CD4-positive, alpha-beta T cell treated with Interleukin-17A for 1 hour (primary cell): Measurements from ENCODE around the gene RAC2.
A peak's percentile ranks its signal among the peaks of the same experiment; 100 is the strongest.

Experiments
- DNase-seq: peaks from one replicate; pipeline ENCODE4 v3.0.0-alpha.2; 2020

Gene RAC2

DNA sequence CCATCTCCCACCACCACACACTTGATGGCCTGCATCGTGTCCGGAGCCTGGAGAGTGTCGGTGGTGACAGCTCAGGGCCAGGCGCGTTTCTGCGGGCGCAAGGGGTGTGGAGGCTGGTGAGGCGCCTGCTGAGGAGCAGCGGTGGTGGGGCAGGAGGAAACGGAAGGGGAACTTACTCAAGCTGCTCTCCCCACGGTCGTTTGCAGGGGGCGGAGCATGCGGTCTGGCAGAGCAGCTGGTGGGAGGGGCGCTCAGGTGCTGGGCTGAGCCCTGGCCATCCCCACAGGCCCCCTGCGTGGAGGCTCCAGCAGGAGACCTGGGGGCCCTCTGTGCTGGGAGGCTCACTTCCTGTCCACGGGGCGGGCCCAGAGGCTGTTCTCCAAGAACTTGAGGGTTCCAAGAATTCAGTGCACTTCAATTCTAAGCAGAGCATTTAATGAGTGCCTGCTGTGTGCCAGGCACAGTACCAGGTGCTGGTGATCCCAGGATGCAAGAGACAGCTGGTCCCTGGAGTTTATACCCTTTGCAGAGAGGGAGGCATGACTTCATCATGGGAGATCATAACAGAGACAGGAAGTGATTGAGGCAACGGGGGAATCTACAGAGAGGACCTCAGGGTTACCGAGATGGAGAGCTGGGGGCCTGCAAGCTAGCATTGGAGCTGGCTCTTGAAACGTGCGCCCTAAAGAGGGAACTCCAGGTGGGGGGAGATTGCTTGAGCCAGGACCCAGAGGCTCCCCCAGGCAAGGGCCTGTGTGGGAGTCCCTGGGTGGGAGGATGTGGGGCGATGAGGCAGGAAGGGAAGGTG is at the start of gene RAC2:
RAC2 (minus strand) TSS at position 156 of the 808 bp plus-strand sequence; CDS start at position 35, 121 bp downstream.
- peak; percentile 90 for DNase-seq

DNA sequence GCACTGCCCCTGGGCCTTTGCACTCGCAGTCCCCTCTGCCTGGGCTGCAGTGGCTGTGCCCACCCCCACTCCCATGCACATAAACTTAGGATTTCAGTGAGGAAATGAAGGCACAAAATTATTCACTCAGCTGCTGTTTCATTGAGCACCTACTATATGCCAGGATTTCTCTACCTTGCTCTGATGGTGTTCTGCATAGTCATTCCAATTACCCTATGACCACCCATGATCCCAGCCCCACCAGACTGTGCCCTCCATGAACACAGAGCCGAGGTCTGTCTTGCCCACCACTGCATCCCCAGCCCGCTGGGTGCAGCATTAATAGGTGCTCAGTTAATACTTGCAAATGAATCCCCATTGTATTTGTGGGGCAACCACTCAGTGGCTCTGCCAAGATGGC is 49.1 kb upstream of the RAC2 start:
- DNase-seq = no peak

DNA sequence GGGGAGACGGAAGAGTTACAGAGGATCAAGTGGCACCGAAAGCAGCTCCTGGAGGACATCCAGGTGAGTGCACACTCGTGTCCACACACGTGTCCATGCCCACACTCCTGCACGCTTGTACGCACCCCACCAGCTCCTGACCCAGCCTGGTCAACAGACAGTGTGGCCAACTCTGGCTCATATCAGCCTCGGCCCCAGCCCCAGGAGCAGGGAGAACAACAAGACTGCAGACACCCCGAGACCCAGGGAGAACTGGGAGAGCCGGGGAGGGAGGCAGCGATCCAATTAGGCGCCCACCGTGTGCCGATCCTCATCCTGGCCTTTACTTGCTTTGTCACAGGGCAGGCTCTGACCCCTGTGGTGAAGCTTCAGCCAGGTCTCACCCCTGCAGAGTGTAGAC is 48.6 kb upstream of the RAC2 start:
- DNase-seq = no peak

DNA sequence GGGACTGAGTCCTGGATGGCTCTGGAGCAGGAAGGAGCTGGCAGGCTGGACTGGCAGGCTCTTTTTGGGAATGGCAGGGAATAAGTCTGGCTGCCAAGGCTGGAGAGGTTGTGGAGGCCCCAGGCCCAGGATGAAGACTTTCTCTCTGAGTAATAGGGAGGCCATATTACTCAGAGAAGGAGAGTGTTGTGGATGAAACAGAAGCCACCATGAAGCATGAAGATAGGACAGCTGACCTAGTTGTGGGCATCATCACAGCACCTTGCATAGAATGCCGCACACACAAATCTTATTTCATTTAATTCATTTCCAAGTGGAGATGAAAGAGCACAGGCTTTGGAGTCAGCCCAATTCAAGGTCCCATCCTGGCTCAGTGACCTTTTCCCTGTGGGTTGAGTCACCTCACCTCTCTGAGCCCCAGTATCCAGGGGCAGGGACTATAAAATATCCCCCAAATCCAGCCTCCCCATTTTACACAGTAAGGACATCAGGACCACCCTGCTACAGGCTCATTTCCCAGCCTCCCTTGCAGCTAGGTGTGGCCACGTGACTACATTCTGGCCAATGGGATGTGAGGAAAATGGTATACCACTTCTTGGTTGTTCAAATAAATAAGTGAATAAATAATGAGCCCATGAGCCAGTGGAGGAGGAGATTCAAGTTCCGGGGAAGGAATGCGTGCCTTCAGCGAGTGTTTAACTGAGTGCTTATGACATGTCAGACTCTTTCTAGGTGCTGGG is 47.7 kb upstream of the RAC2 start:
- DNase-seq = no peak

DNA sequence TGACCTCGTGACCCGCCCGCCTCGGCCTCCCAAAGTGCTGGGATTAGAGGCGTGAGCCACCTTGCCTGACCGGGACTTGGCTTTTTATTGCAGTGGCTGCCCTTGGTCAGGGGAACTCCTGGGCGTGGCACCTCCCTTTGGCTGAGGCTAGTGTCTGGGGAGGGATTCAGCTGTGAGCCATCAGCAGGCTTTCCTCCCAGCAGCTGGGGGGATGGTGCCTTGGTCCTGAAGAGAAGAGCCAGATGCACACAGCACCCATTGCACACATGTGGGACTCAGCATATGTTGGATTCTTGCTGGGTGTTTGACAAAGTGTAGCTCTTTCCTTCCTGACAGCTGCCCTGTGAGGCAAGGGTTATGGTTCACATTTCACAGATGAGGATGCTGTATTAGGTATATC is 46.7 kb upstream of the RAC2 start:
- no peak for DNase-seq

DNA sequence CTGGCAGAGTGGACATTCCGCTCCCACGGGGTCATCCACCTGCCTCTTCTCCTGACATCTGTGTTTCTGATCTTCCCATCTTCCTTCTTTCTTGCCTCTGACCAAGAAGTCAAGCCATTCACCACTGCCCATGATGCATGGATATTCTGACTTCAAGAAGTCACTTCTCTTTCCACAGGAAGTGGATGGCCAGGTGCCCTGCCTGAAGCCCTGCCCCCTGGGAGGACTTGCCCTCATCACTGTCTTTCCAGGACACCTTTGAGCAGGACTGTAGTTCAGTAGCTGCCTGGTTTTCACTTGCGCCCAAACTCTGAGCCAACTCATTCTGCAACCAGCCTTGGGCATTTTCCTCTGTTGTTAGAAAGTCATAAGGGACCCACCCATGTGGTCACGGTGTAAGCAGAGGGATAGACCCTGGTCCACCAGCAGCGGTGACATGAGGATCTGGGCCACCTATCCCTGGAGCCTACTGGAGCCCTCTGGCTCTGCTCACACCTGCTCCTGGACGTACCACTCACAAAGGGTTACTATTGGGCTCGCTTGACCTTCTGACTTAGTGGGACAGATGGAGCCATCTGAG is 45.2 kb upstream of the RAC2 start:
- no peak for DNase-seq

DNA sequence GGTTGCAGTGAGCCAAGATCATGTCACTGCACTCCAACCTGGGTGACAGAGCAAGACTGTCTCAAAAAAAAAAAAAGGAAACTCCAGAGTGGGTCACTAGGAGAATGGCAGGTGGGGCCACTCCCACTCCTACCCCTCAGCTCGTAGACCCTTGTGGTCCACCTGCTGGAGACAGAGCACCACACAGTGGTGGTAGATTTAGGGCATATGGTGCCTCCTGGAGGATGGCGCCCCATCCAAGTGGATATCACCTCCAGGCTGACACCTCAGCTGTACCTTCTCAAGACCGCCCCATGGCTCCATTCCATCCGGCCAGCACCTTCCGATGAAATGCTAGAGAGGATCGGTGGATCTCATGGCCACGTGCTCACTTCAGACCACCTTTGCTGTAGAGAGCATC is 44.5 kb upstream of the RAC2 start:
- DNase-seq = no peak

DNA sequence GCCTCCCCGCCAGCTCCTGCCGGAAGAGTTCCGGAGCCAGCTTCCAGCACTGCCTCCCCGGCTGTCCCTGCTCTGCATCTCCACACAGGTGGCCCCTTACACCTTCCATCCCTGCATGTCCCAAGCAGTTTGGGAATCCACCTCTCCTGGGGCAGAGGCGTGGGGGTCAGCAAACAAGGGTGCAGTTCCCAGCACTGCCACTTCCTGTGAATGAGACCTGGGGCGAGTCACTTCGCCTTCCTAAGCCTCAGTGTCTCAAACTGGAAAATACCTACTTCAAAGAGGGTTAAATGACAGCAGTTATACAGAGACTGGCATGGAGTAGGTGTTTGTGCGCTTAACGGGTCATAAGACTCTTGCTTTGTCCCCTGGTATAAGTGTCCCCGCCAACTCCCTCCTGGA is 43.5 kb upstream of the RAC2 start:
- no peak for DNase-seq

DNA sequence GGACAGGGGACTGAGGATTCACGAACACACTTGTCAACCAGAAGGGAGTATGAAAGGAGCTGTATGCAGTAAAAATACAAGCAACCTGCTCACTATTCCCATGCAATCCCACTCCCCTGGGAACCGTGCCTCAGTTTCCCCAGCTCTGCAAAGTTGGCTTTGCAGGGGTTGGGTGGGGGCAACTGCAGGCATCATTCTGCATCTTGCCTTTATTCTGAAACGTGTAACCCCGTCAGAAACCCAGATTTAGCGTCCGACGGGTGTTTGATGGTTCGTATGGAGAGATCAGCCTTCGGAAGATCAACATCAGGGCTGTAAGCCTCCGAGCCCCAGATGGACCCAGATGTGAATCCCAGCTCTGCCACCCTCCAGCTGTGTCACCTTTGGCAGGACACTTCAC is 41.9 kb upstream of the RAC2 start:
- DNase-seq = no peak

DNA sequence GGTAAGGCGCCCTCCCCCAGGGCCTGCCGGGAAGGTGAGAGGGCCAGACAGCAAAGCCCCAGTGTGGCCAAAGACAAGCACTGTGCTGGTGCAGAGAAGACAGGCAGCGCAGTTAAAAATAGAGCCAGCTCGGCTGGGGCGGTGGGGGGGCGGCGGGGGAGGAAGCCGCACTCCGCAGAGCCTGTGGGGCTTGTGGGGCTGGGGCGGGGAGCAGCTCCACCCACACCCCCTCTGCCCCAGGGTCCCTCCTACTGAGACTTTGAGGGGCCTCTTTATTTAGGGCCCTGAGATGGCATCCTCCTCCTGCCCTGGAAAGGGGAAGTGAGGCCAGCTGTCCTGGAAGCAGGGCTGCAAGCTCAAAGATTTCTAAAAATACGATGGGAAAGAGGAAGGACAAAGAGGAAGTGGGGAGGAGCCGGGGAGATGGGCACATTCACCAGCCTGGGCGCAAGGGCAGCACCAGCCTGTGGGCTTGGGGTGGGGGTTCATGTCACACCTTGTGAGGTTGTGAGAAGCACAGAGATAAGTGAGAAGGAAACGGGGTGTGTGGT is 40.8 kb upstream of the RAC2 start:
- DNase-seq = peak; percentile 69

DNA sequence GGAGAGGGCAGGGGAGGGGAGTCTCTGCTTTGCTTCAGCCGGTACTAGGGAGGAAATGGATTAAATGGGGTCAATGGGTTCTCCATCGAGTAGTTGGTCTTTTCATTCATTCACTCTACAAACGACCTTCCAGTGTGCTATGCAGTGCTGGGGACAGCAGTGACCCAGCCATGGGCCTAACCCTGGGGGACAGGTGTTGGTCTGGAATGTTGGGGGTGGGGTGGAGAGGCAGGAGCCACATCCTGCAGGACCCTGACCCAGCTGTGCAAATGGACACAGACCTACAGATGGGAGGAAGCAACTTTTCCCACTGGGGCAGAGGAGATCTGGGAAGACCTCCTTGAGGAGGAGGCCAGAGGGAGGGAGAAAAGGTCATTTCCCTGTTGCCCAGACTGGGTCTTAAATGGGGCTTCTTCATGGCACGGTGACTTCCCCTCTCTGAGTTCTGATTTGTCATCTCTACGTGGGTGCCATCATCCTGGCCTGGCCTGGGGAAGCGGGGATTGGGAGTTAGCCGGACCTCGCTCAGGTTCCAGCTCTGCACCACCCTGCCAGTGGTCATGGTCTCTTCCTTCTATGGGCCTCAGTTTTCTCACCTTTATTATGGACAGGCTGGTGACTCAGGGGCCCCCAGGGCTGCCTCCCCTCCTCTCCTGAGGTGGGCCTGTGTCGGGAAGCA is 40.2 kb upstream of the RAC2 start:
- no peak for DNase-seq

DNA sequence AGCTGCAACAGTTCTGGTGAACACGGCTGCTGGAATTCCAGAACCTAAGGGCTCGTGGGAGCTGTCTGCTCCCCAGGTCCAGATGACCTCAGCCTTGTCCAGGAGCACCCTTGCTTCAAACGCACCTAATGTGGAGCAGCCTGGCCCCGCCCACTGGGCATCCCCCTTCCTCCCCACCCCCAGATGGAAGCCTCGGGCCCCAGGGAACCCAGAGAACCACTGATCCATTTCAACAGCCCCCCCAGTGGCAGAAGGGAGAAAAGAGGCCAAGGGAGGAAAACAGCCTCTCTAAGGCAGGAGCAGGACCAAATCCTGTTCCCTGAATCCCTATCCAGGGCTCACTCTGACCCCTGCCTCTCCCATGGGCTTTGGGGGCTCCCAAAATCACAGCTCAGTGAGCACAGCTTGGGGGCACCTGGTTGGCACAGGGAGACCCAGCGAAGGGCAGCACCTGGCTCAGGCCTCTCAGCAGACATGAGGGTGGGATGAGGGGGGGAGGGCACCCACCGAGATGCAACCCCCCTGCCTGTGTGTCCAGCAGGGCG is 39.4 kb upstream of the RAC2 start:
- peak; percentile 66 for DNase-seq

DNA sequence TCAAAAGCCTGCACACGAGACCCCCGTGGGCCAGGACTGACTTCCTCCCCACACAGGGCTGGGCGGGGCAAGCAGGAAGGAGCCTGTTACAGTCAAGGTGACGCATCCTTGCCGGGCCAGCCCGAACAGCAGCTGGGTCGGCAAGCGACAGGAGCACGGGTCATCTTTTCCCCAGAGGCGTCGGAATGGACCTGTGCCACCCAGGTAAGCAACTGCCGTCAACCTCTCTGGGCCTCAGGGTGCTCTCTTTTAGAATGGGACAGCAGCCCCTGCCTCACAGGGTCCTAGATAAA is 38.3 kb upstream of the RAC2 start, which contains the start of gene CYTH4:
CYTH4 (plus strand) TSS at position 124 of the 293 bp plus-strand sequence; CDS start at position 186, 62 bp downstream.
- DNase-seq = peak; percentile 73

DNA sequence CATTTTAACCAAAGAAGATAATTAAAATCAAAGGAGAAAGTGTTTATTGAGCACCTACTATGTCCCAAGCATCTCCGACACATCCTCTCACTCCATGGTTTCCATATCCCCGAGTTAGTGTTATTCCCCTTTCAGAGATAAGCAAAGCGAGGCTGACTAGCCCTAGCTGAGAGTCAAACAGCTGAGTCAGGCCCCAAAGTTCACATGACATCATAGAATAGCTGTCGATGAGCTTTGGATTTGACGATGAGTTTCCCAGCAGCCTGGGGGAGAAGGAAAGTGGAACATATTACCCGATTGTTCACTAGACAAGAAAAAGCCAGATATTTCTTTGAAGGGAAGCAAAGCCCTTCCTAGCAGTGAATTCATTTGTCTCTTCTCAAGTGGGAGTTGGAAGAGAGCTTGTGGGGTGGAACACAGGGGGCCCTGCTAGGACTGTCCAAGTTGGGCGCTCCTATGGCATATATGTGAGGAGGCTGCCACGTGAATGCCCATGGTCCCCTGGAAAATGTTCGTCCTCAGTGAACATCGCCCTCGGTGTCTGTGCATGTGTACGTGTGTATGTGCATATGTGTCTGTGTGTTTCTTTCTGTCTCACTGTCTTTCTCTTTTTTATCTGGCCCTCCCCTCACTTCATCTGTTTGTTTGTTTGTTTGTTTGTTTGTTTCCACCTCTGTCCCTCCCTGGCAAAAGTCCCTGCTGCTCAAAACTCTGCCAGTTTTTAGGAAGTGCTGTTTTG is 37.7 kb upstream of the RAC2 start:
- DNase-seq = no peak

DNA sequence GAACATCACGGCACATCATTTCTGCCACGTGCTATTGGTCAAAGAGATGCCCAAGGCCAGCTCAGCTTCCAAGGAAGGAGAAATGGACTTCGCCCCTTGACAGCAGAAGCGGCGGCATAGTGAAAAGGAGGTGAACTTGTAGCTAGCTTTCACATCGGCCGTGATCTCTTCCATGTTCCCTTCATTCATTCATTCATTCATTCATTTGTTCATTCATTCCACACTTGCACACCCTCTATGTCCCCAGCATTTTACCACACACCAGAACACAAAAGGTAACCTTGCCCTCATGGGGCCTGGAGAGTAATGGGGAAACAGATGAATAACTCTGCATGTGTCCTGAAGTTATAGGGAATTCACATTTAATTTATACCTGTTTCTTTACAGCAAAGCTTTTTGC is 37.1 kb upstream of the RAC2 start:
- no peak for DNase-seq

DNA sequence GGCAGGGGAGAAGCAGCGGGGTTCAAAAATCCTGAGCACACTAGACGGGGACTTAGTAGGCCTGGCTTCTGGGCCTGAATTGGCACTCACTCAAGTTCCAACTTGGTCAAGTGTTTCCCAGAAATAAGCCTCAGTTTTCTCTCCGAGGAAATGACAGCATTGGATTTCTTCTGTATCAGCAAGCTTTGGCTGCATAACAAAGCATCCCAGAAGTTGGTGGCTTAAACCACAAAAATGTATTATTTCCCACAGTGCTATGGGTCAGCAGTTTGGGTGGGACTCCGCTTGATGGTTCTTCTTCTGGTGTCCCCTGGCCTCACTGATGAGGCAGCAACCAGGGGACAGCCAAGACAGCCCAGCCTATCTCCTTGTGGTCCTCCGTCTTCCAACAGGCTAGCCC is 36.6 kb upstream of the RAC2 start:
- DNase-seq = no peak

DNA sequence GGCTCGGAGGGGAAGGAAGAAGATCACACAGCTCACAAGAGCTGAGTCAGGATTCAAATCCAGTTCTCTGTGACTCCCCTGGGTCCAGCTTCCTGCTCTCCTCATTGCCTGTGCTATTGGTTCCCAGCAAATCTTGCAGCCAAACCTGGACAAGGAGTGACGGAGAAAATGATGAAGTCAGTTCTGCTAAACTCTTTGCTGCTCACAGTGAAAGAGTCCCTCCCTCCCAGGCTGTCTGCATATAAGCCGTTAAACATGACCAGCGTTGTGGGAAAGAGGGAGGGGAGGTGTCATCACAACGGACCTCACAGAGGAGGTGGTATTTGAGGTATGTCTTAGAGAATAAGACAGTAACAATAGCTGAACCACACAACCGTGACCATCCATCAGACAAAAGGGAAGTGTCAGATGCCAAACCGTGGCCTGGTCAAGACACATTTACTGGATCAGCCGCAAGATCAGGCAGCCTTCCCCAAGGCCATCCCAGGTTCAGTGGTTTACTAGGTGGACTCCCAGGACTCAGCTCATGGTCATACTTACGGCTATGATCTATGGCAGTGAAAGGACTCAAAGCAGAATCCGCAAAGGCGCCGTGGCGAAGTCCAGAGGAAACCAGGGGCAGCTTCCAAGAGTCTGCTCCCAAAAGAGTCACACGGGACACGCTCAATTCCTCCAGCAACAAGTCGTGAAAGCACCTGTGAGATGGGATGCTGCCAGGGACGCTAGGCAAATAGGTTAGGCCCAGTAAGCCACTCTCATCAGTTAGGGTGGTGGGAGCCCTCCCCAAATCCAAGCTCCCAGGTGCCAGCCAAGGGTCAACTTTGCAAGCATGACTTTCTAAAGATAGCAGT is 35.5 kb upstream of the RAC2 start:
- DNase-seq = peak; percentile 31

DNA sequence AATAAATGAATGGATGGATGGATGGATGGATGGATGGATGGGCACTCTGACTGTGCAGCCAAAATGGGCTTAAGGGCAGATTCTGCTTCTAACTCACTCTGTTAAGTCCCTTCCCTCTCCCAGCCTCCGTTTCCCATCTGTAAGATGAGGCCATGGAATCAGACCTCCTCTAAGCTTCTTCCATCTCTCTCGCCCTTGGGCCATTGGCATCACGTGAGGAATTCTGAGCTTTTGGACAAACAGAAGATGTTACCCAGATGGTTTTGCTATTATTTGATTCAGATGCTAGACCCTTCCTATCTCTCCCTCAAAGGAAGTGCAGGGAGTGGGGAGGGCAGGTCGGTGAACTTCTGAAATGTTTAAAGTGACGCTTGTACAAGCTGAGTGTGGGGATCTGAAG is 34.2 kb upstream of the RAC2 start:
- DNase-seq = no peak

DNA sequence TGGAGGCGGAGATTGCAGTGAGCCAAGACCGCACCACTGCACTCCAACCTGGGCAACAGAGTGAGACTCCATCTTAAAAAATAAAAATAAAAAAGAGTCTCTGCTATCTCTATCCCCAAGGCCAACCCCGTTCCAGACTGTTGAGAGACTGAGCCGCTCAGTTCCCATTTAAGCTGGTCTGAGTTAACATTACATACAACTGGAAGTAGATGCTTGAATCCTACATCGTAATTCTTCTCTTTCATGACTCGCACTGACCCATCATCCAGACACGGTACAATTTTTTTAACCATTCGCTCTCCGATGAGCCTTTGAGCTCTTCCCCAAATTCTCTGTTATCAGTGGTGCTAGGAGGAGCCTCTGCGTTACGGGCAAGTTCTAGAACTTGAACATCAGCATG is 33.3 kb upstream of the RAC2 start:
- DNase-seq = no peak

DNA sequence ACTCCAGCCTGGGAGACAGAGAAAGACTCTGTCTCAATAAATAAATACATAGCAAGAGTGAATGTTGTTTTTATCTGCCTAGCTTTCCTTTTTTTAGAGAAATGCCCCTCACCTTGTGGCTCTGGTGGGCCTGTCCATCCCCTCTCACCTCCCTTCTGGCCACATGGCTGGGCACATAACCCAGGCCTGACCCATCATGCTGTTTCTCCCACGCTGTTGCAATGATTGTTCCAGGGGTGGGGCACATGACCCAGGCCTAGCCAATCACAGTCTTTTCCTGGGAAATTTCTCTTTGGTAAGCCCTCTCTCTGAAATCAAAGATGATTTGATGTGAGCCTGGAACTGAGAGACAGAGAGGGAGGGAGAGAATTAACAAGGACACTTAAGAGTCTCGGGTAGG is 32.7 kb upstream of the RAC2 start:
- DNase-seq = no peak

DNA sequence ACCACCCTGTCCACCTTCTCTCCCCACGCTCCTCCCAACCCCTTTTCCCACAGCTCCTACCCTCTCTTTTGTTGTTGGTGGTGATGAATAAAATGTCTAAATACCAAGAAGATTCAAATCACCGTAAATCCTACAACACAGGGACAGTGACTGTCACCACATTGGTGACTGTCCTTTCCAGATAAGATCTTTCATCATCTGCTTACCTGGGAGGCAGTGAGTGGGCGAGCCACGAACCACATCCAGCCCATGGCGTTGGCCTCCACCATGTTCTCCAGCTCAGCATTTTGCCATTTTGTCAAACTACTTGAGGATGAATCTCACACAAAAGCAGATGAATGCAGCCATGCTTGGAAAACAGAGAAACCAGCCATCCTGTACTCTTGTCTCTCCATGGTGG is 31.6 kb upstream of the RAC2 start:
- no peak for DNase-seq
